Type B pancreatic cell (in vitro differentiated cells): Measurements from ENCODE around the gene PPP2R2D. TPM values are rescaled to one million over a fixed set of nuclear protein-coding genes. Genes with fewer than 3 reads are reported as not detected.

Experiments used
- DNase-seq: peaks from one replicate; pipeline ENCODE4 v3.0.0; 2021; ENCODE audit warnings: mixed read lengths; ENCODE audit not compliant: unreplicated experiment; ENCODE audit errors: extremely low spot score
- H3K27ac Mint-ChIP-seq: 2 replicates; pipeline ENCODE4 v1.8.0; 2021; ENCODE audit warnings: mild to moderate bottlenecking, mixed read lengths
- H3K27me3 Mint-ChIP-seq: 2 replicates; pipeline ENCODE4 v1.8.0; 2021; ENCODE audit warnings: mixed read lengths
- H3K36me3 Mint-ChIP-seq: 2 replicates; pipeline ENCODE4 v1.8.0; 2021; ENCODE audit warnings: mixed read lengths
- H3K4me1 Mint-ChIP-seq: one replicate; pipeline ENCODE4 v1.8.0; 2021; ENCODE audit warnings: mixed read lengths; ENCODE audit not compliant: unreplicated experiment
- H3K4me3 Mint-ChIP-seq: 2 replicates; pipeline ENCODE4 v1.8.0; 2021; ENCODE audit warnings: mild to moderate bottlenecking, mixed read lengths
- H3K9me3 Mint-ChIP-seq: 2 replicates; pipeline ENCODE4 v1.8.0; 2021; ENCODE audit warnings: mixed read lengths
- CTCF ChIP-seq: fragments of 200-600 bp; sonication (generic); conservative IDR thresholded peaks from 2 replicates; pipeline ENCODE4 v1.5.0; 2021; ENCODE audit warnings: antibody characterized with exemption, mild to moderate bottlenecking
- long read RNA-seq: library from polyadenylated mRNA; unstranded; transcript quantifications from one replicate; pipeline ENCODE4 v2.0.0, GENCODE V29; 2020
- total RNA-seq: library from RNA; stranded (reverse); gene quantifications from 2 replicates; pipeline ENCODE4 v1.2.1, GENCODE V29; 2021; ENCODE audit warnings: low replicate concordance

PPP2R2D gene
- total RNA-seq = 36.6 and 38.1 TPM in 2 replicates
- long read RNA-seq, partial matches to known transcripts = 7 of 9 reads
- long read RNA-seq, other reads (novel, unspliced or antisense) = 2 of 9 reads

- peak; percentile 96 for DNase-seq
- H3K4me3 Mint-ChIP-seq = peak within 1 kb of the TSS; percentile 94
- peaks cover 23% of the 10 kb centered on the region for H3K27me3 Mint-ChIP-seq
- peak within 1 kb of the TSS; percentile 94 for H3K27ac Mint-ChIP-seq
- H3K4me1 Mint-ChIP-seq = peaks cover 32% of the 10 kb centered on the region
- no peaks in the 10 kb centered on the region for H3K9me3 Mint-ChIP-seq
- peak; percentile 28 for TF ChIP-seq CTCF
- H3K36me3 Mint-ChIP-seq = peaks cover 8% of the 10 kb centered on the region
Observed at GRCh38 chr10:131900350-131901152, at the start of gene PPP2R2D. TSS of gene PPP2R2D (plus strand) at chr10:131901008. CDS start at chr10:131901149, 141 bp downstream.

- no peak for TF ChIP-seq CTCF
- Mint-ChIP-seq H3K27me3 (no peaks in the 10 kb centered on the region), H3K9me3 (no peaks in the 10 kb centered on the region), H3K4me3 (no peak overlapping the region), H3K27ac (peak overlapping the region; percentile 3), H3K36me3 (no peaks in the 10 kb centered on the region), H3K4me1 (no peaks in the 10 kb centered on the region)
- peak; percentile 32 for DNase-seq
Observed at GRCh38 chr10:131851346-131851745, 49.5 kb upstream of the PPP2R2D start.

GRCh38 chr10:131852176-131852822 lies 48.5 kb upstream of the PPP2R2D start:
- no peak for TF ChIP-seq CTCF
- H3K36me3 Mint-ChIP-seq = no peaks in the 10 kb centered on the region
- no peaks in the 10 kb centered on the region for H3K27me3 Mint-ChIP-seq
- no peaks in the 10 kb centered on the region for H3K4me1 Mint-ChIP-seq
- DNase-seq = peak; percentile 62
- H3K27ac Mint-ChIP-seq = no peak overlapping the region
- no peak overlapping the region for H3K4me3 Mint-ChIP-seq
- no peaks in the 10 kb centered on the region for H3K9me3 Mint-ChIP-seq

GRCh38 chr10:131852823-131853609 lies 47.8 kb upstream of the PPP2R2D start:
- Mint-ChIP-seq H3K9me3 (no peaks in the 10 kb centered on the region), H3K27me3 (no peaks in the 10 kb centered on the region), H3K27ac (no peak overlapping the region), H3K4me3 (no peak overlapping the region), H3K4me1 (no peaks in the 10 kb centered on the region), H3K36me3 (no peaks in the 10 kb centered on the region)
- TF ChIP-seq CTCF = no peak
- peak; percentile 59 for DNase-seq

- peak; percentile 63 for DNase-seq
Observed at GRCh38 chr10:131853610-131853964, 47.2 kb upstream of the PPP2R2D start.

More at GRCh38 chr10:131853610-131853964, 47.2 kb upstream of the PPP2R2D start:
- Mint-ChIP-seq H3K4me3 (no peak overlapping the region), H3K36me3 (no peaks in the 10 kb centered on the region), H3K4me1 (no peaks in the 10 kb centered on the region), H3K27ac (no peak overlapping the region), H3K9me3 (no peaks in the 10 kb centered on the region), H3K27me3 (no peaks in the 10 kb centered on the region)
- no peak for TF ChIP-seq CTCF
